Ectodermal cell (in vitro differentiated cells): ENCODE results near the gene SH3RF1.

Experiments
- H3K27ac ChIP-seq: 2 replicates; pipeline ENCODE4 v1.7.0; 2013; ENCODE audit warnings: mild to moderate bottlenecking, low read depth, low read length; ENCODE audit not compliant: insufficient read depth, poor library complexity, severe bottlenecking
- H3K27me3 ChIP-seq: 2 replicates; pipeline ENCODE4 v1.7.0; 2013; ENCODE audit warnings: mild to moderate bottlenecking, low read length; ENCODE audit not compliant: insufficient read depth, control insufficient read depth, poor library complexity, severe bottlenecking
- H3K36me3 ChIP-seq: one replicate; pipeline ENCODE4 v1.7.0; 2013; ENCODE audit warnings: low read length; ENCODE audit not compliant: control insufficient read depth, insufficient read depth
- H3K4me1 ChIP-seq: one replicate; pipeline ENCODE4 v1.7.0; 2013; ENCODE audit warnings: low read length; ENCODE audit not compliant: control insufficient read depth, insufficient read depth
- H3K4me3 ChIP-seq: 2 replicates; pipeline ENCODE4 v1.7.0; 2013; ENCODE audit warnings: low read depth, low read length, control low read depth; ENCODE audit not compliant: insufficient read depth
- H3K9me3 ChIP-seq: 2 replicates; pipeline ENCODE4 v1.7.0; 2013; ENCODE audit warnings: mild to moderate bottlenecking, low read length, moderate library complexity; ENCODE audit not compliant: control insufficient read depth
- WGBS, 2 experiments: methylation state at CpG; one replicate each; pipeline ENCODE4 v1.1.7; 2013; ENCODE audit warnings: missing lambda C conversion rate in 2 of 2; 5-methylcytosine and 5-hydroxymethylcytosine counted together

Gene SH3RF1

GRCh38 chr4:169114341-169114974 lies 156.3 kb downstream of the SH3RF1 start:
- no peaks in the 10 kb centered on the region for H3K4me1 ChIP-seq
- H3K9me3 ChIP-seq: no peaks in the 10 kb centered on the region
- 83 to 100% methylated on average over 1 to 3 of the region's 3 CpGs for WGBS, 2 experiments
- no peak overlapping the region for H3K27ac ChIP-seq
- peaks cover 23% of the 10 kb centered on the region for H3K36me3 ChIP-seq
- no peak overlapping the region for H3K4me3 ChIP-seq
- H3K27me3 ChIP-seq: no peaks in the 10 kb centered on the region

- 94 to 95% methylated on average over 4 of the region's 4 CpGs for WGBS, 2 experiments
- Histone ChIP-seq H3K27me3 (no peaks in the 10 kb centered on the region), H3K9me3 (no peaks in the 10 kb centered on the region), H3K27ac (no peak overlapping the region), H3K36me3 (peaks cover 14% of the 10 kb centered on the region), H3K4me3 (no peak overlapping the region), H3K4me1 (no peaks in the 10 kb centered on the region)
These were observed 160.1 kb downstream of the SH3RF1 start for GRCh38 chr4:169110633-169111032.

GRCh38 chr4:169109035-169109675 lies 161.6 kb downstream of the SH3RF1 start:
- Histone ChIP-seq H3K9me3 (no peaks in the 10 kb centered on the region), H3K27ac (no peak overlapping the region), H3K27me3 (no peaks in the 10 kb centered on the region), H3K36me3 (peaks cover 9% of the 10 kb centered on the region), H3K4me3 (no peak overlapping the region), H3K4me1 (peaks cover 3% of the 10 kb centered on the region)
- WGBS, 2 experiments: 94 to 100% methylated on average over 2 of the region's 2 CpGs

- no peak overlapping the region for H3K4me3 ChIP-seq
- H3K4me1 ChIP-seq: peaks cover 11% of the 10 kb centered on the region
- no peak overlapping the region for H3K27ac ChIP-seq
- H3K27me3 ChIP-seq: no peaks in the 10 kb centered on the region
- WGBS, 2 experiments: 91 to 93% methylated on average over 4 of the region's 4 CpGs
- H3K9me3 ChIP-seq: no peaks in the 10 kb centered on the region
- peaks cover 6% of the 10 kb centered on the region for H3K36me3 ChIP-seq
These were observed 162.5 kb downstream of the SH3RF1 start for GRCh38 chr4:169108303-169108702.

- Histone ChIP-seq H3K4me3 (no peak overlapping the region), H3K36me3 (peaks cover 6% of the 10 kb centered on the region), H3K27ac (no peak overlapping the region), H3K9me3 (no peaks in the 10 kb centered on the region), H3K27me3 (no peaks in the 10 kb centered on the region), H3K4me1 (peaks cover 11% of the 10 kb centered on the region)
- WGBS, 2 experiments: 92 to 96% methylated on average over 2 of the region's 2 CpGs
These were observed 163.2 kb downstream of the SH3RF1 start for GRCh38 chr4:169107528-169107927.

- 92 to 94% methylated on average over 16 of the region's 16 CpGs for WGBS, 2 experiments
- Histone ChIP-seq H3K27me3 (no peaks in the 10 kb centered on the region), H3K27ac (no peak overlapping the region), H3K4me1 (peaks cover 17% of the 10 kb centered on the region), H3K36me3 (peaks cover 4% of the 10 kb centered on the region), H3K9me3 (no peaks in the 10 kb centered on the region), H3K4me3 (no peak overlapping the region)
These were observed 164.0 kb downstream of the SH3RF1 start for GRCh38 chr4:169106696-169107229.

- WGBS, 2 experiments: 94 to 96% methylated on average over 5 of the region's 6 CpGs
- Histone ChIP-seq H3K4me3 (no peak overlapping the region), H3K9me3 (no peaks in the 10 kb centered on the region), H3K27ac (no peak overlapping the region), H3K36me3 (peaks cover 4% of the 10 kb centered on the region), H3K4me1 (peaks cover 28% of the 10 kb centered on the region), H3K27me3 (no peaks in the 10 kb centered on the region)
These were observed 165.1 kb downstream of the SH3RF1 start for GRCh38 chr4:169105620-169106019.

GRCh38 chr4:169103966-169104412 lies 166.8 kb downstream of the SH3RF1 start:
- Histone ChIP-seq H3K4me3 (no peak overlapping the region), H3K27me3 (no peaks in the 10 kb centered on the region), H3K9me3 (no peaks in the 10 kb centered on the region), H3K27ac (peak overlapping the region; percentile 4), H3K36me3 (peaks cover 4% of the 10 kb centered on the region), H3K4me1 (peaks cover 31% of the 10 kb centered on the region)
- WGBS, 2 experiments: 11 to 12% methylated on average over 3 of the region's 3 CpGs

- H3K4me1 ChIP-seq: peaks cover 31% of the 10 kb centered on the region
- WGBS, 2 experiments: 86 to 88% methylated on average over 2 of the region's 2 CpGs
- H3K4me3 ChIP-seq: no peak overlapping the region
- no peaks in the 10 kb centered on the region for H3K27me3 ChIP-seq
- peaks cover 15% of the 10 kb centered on the region for H3K36me3 ChIP-seq
- no peak overlapping the region for H3K27ac ChIP-seq
- H3K9me3 ChIP-seq: no peaks in the 10 kb centered on the region
These were observed 168.7 kb downstream of the SH3RF1 start for GRCh38 chr4:169102026-169102425.

- Histone ChIP-seq H3K27me3 (no peaks in the 10 kb centered on the region), H3K36me3 (peaks cover 15% of the 10 kb centered on the region), H3K9me3 (no peaks in the 10 kb centered on the region), H3K4me3 (no peak overlapping the region), H3K4me1 (peaks cover 31% of the 10 kb centered on the region), H3K27ac (no peak overlapping the region)
- WGBS, 2 experiments: 76 to 85% methylated on average over 4 of the region's 4 CpGs
These were observed 170.1 kb downstream of the SH3RF1 start for GRCh38 chr4:169100670-169101101.
